H1 (cell line): ENCODE results near the gene DNAAF5. TPM values are rescaled to one million over a fixed set of nuclear protein-coding genes. Genes with fewer than 3 reads are reported as not detected.

Source experiments
- CTCF ChIA-PET: fragments of 300-600 bp; sonication (Branson Sonifier 250); formaldehyde crosslinking; loops from one replicate; lab custom pipeline; 2021; ENCODE audit not compliant: partially characterized antibody; lab: Charles Lee
- POLR2A ChIA-PET: fragments of 300-600 bp; sonication (Branson Sonifier 250); formaldehyde crosslinking; loops from one replicate; lab custom pipeline; 2021; ENCODE audit warnings: inconsistent platforms; ENCODE audit not compliant: partially characterized antibody; lab: Charles Lee
- DNase-seq, 2 experiments: peaks; one replicate each; pipeline versions ENCODE4 v3.0.0 to v3.0.0-alpha.2; 2010 to 2022; ENCODE audit warnings: low spot score in 2 of 2, low read depth in 1 of 2, mixed read lengths in 1 of 2
- FAIRE-seq: peaks from 2 replicates; lab custom pipeline; 2011; peaks lifted over from hg19 to GRCh38; lab: Jason Lieb, UNC
- H2AFZ ChIP-seq: 2 replicates; pipeline ENCODE4 v1.8.1; 2012; ENCODE audit warnings: low read length, inconsistent platforms
- H2AK5ac ChIP-seq: 2 replicates; pipeline ENCODE4 v1.6.1; 2013; ENCODE audit warnings: low read depth, low read length
- H2BK120ac ChIP-seq: replicated peaks from 2 replicates; pipeline ENCODE3; 2013; ENCODE audit warnings: low read depth, low read length, inconsistent platforms
- H2BK12ac ChIP-seq: 2 replicates; pipeline ENCODE4 v1.6.1; 2013; ENCODE audit warnings: low read depth, low read length
- H2BK15ac ChIP-seq: 2 replicates; pipeline ENCODE4 v1.6.1; 2013; ENCODE audit warnings: low read length
- H2BK20ac ChIP-seq: 2 replicates; pipeline ENCODE4 v1.6.1; 2013; ENCODE audit warnings: low read length
- H2BK5ac ChIP-seq: 2 replicates; pipeline ENCODE4 v1.6.1; 2013; ENCODE audit warnings: low read depth, low read length
- H3K14ac ChIP-seq: 2 replicates; pipeline ENCODE4 v1.6.1; 2013; ENCODE audit warnings: inconsistent platforms; ENCODE audit not compliant: insufficient read length
- H3K18ac ChIP-seq: 2 replicates; pipeline ENCODE4 v1.6.1; 2013; ENCODE audit warnings: low read length; ENCODE audit errors: extremely low read depth
- H3K23ac ChIP-seq: 2 replicates; pipeline ENCODE4 v1.6.1; 2013; ENCODE audit warnings: inconsistent platforms; ENCODE audit not compliant: insufficient read length
- H3K23me2 ChIP-seq: 2 replicates; pipeline ENCODE4 v1.6.1; 2013; ENCODE audit warnings: low read depth, low read length
- H3K27ac ChIP-seq: 2 replicates; pipeline ENCODE4 v1.6.1; 2011; ENCODE audit warnings: low read depth, low read length, inconsistent platforms
- H3K27me3 ChIP-seq, 4 experiments: replicated peaks in 1 of 4; 1 replicate in 1 of 4; 2 replicates in 3 of 4; pipeline versions ENCODE4 v1.6.1 to v1.8.1; 2011 to 2013; ENCODE audit warnings: low read length in 3 of 4, mild to moderate bottlenecking in 3 of 4, inconsistent platforms in 2 of 4, mixed read lengths in 2 of 4, moderate library complexity in 1 of 4; ENCODE audit not compliant: control insufficient read depth in 3 of 4, insufficient read depth in 3 of 4; ENCODE audit errors: extremely low read depth in 1 of 4
- H3K36me3 ChIP-seq, 4 experiments: 2 replicates each; pipeline versions ENCODE4 v1.6.1 to v1.8.1; 2011 to 2013; ENCODE audit warnings: mild to moderate bottlenecking in 4 of 4, low read length in 3 of 4, moderate library complexity in 2 of 4, control low read depth in 1 of 4, inconsistent platforms in 1 of 4; ENCODE audit not compliant: insufficient read depth in 4 of 4, control insufficient read depth in 2 of 4
- H3K4ac ChIP-seq: replicated peaks from 2 replicates; pipeline ENCODE3; 2013; ENCODE audit warnings: low read length, low read depth, mixed read lengths, inconsistent platforms; ENCODE audit not compliant: insufficient read length
- H3K4me1 ChIP-seq, 4 experiments: replicated peaks in 1 of 4; 1 replicate in 1 of 4; 2 replicates in 3 of 4; pipeline versions ENCODE4 v1.6.1 to v1.8.1; 2011 to 2013; ENCODE audit warnings: low read length in 3 of 4, inconsistent platforms in 2 of 4, mixed read lengths in 1 of 4; ENCODE audit not compliant: insufficient read depth in 4 of 4, control insufficient read depth in 3 of 4
- H3K4me2 ChIP-seq, 2 experiments: 2 replicates each; pipeline versions ENCODE4 v1.6.1 to v1.8.1; 2011 to 2013; ENCODE audit warnings: low read depth in 2 of 2, low read length in 2 of 2, control low read depth in 1 of 2, inconsistent platforms in 1 of 2, mild to moderate bottlenecking in 1 of 2; ENCODE audit not compliant: insufficient read depth in 1 of 2
- H3K4me3 ChIP-seq, 4 experiments: fragments of 200-600, 300-600 bp in 1 of 4; sonication (generic), shearing (Covaris generic), sonication (Bioruptor Twin) in 1 of 4; 2 replicates each; pipeline versions ENCODE4 v1.5.1 to v1.8.1; 2011 to 2016; ENCODE audit warnings: low read length in 4 of 4, low read depth in 3 of 4, control low read depth in 2 of 4, inconsistent platforms in 2 of 4, mild to moderate bottlenecking in 2 of 4, mixed read lengths in 1 of 4, moderate library complexity in 1 of 4; ENCODE audit not compliant: insufficient read depth in 2 of 4; ENCODE audit errors: extremely low read depth in 1 of 4
- H3K56ac ChIP-seq: replicated peaks from 2 replicates; pipeline ENCODE3; 2013; ENCODE audit warnings: low read depth, mild to moderate bottlenecking, mixed read lengths, low read length, inconsistent platforms; ENCODE audit not compliant: insufficient read length
- H3K79me1 ChIP-seq: 2 replicates; pipeline ENCODE4 v1.6.1; 2013; ENCODE audit warnings: low read depth, low read length, control low read depth
- H3K79me2 ChIP-seq, 2 experiments: 2 replicates each; pipeline versions ENCODE4 v1.6.1 to v1.8.1; 2012 to 2013; ENCODE audit warnings: low read length in 2 of 2, mild to moderate bottlenecking in 2 of 2, inconsistent platforms in 1 of 2; ENCODE audit not compliant: insufficient read depth in 2 of 2, control insufficient read depth in 1 of 2
- H3K9ac ChIP-seq, 4 experiments: replicated peaks in 1 of 4; 1 replicate in 1 of 4; 2 replicates in 3 of 4; pipeline versions ENCODE4 v1.6.1 to v1.8.1; 2011 to 2013; ENCODE audit warnings: low read depth in 3 of 4, low read length in 3 of 4, control low read depth in 2 of 4, mild to moderate bottlenecking in 2 of 4, moderate library complexity in 2 of 4, inconsistent platforms in 1 of 4; ENCODE audit errors: extremely low read depth in 1 of 4
- H3K9me3 ChIP-seq, 2 experiments: 2 replicates each; pipeline versions ENCODE4 v1.6.1 to v1.8.1; 2012 to 2013; ENCODE audit warnings: mild to moderate bottlenecking in 2 of 2, moderate library complexity in 2 of 2, control low read depth in 1 of 2, inconsistent platforms in 1 of 2, low read depth in 1 of 2, low read length in 1 of 2, mixed read lengths in 1 of 2; ENCODE audit not compliant: insufficient read depth in 2 of 2
- H4K20me1 ChIP-seq, 2 experiments: replicated peaks in 1 of 2; 2 replicates each; pipeline versions ENCODE3 to v1.8.1; 2011 to 2013; ENCODE audit warnings: inconsistent platforms in 2 of 2, low read length in 2 of 2, mild to moderate bottlenecking in 1 of 2; ENCODE audit not compliant: insufficient read depth in 2 of 2, control insufficient read depth in 1 of 2
- H4K5ac ChIP-seq: 2 replicates; pipeline ENCODE4 v1.6.1; 2013; ENCODE audit warnings: low read length, low read depth, mixed read lengths, inconsistent platforms; ENCODE audit not compliant: insufficient read length
- H4K8ac ChIP-seq: 2 replicates; pipeline ENCODE4 v1.8.0; 2013; ENCODE audit warnings: mild to moderate bottlenecking, moderate library complexity, low read length, inconsistent platforms; ENCODE audit not compliant: insufficient read depth; ENCODE audit errors: extremely low read depth
- H4K91ac ChIP-seq: replicated peaks from 2 replicates; pipeline ENCODE3; 2013; ENCODE audit warnings: low read length, mixed read lengths, inconsistent platforms; ENCODE audit not compliant: insufficient read length
- BACH1 ChIP-seq: IDR thresholded peaks from 2 replicates; pipeline ENCODE4 v1.6.1; 2012; ENCODE audit warnings: low read length, improper control_type of control experiment
- BRCA1 ChIP-seq: IDR thresholded peaks from 2 replicates; pipeline ENCODE4 v1.6.1; 2012; ENCODE audit warnings: low read depth, low read length, improper control_type of control experiment
- CBX8 ChIP-seq: fragments of 300-800, 300-1000 bp; sonication (generic); IDR thresholded peaks from 2 replicates; pipeline ENCODE4 v1.7.1; 2016; ENCODE audit warnings: low read depth, low read length, borderline replicate concordance
- CHD1 ChIP-seq: IDR thresholded peaks from 2 replicates; pipeline ENCODE4 v1.6.1; 2012; ENCODE audit warnings: low read depth, low read length, improper control_type of control experiment
- FOSL1 ChIP-seq: IDR thresholded peaks from 2 replicates; pipeline ENCODE4 v1.6.1; 2011; ENCODE audit warnings: mild to moderate bottlenecking, low read depth, low read length, moderate library complexity; ENCODE audit not compliant: insufficient read depth
- MAFK ChIP-seq: IDR thresholded peaks from 2 replicates; pipeline ENCODE4 v1.6.1; 2012; ENCODE audit warnings: low read depth, mild to moderate bottlenecking, improper control_type of control experiment, low read length
- PHF8 ChIP-seq: fragments of 200-600 bp; sonication (generic); conservative IDR thresholded peaks from 2 replicates; pipeline ENCODE4 v1.7.1; 2012; ENCODE audit warnings: low read depth, mild to moderate bottlenecking, inconsistent platforms, low read length, moderate library complexity
- SIN3A ChIP-seq, 2 experiments: IDR thresholded peaks in 1 of 2; conservative IDR thresholded peaks in 1 of 2; 2 replicates each; pipeline ENCODE4 v1.6.1; 2011 to 2012; ENCODE audit warnings: low read length in 2 of 2, improper control_type of control experiment in 1 of 2, low read depth in 1 of 2, mild to moderate bottlenecking in 1 of 2
- SIRT6 ChIP-seq: IDR thresholded peaks from one replicate; pipeline ENCODE4 v1.7.1; 2012; ENCODE audit warnings: low read length, inconsistent platforms
- YY1 ChIP-seq: IDR thresholded peaks from 2 replicates; pipeline ENCODE4 v1.6.1; 2011; ENCODE audit warnings: low read depth, mild to moderate bottlenecking, low read length
- ZNF274 ChIP-seq: IDR thresholded peaks from 2 replicates; pipeline ENCODE4 v1.7.0; 2012; ENCODE audit warnings: low read length, borderline replicate concordance; ENCODE audit errors: extremely low read depth
- WGBS, 2 experiments: shearing (Covaris generic) in 1 of 2; methylation state at CpG; one replicate each; pipeline versions ENCODE4 v1.1.6 to v1.1.7; 2013 to 2015; ENCODE audit warnings: low lambda C conversion rate in 2 of 2, mixed read lengths in 2 of 2, inconsistent platforms in 1 of 2, low coverage in 1 of 2, missing lambda C conversion rate in 1 of 2; ENCODE audit not compliant: insufficient replicate concordance in 2 of 2, insufficient coverage in 1 of 2, insufficient read length in 1 of 2; ENCODE audit errors: extremely low coverage in 1 of 2, missing lambda C conversion rate in 1 of 2; 5-methylcytosine and 5-hydroxymethylcytosine counted together
- polyA plus RNA-seq, 7 experiments: library from polyadenylated mRNA; depleted of rRNA in 3 of 7; stranded (reverse) in 5 of 7; unstranded in 2 of 7; fragments of >200 nt in 5 of 7; fragments of 200-250 nt in 2 of 7; gene quantifications; 1 replicate in 5 of 7; 2 replicates in 1 of 7; 4 replicates in 1 of 7; pipeline versions ENCODE4 v1.2.1 to v1.2.3, GENCODE V29; 2011 to 2013; ENCODE audit warnings: missing spikeins in 2 of 7, mixed read lengths in 2 of 7
- total RNA-seq: library from RNA; stranded (reverse); fragmentation: NEBNext Ultra II Directional; extraction: Animal tissue kit (Norgen Biotek cat#: 25700); gene quantifications from 2 replicates; pipeline ENCODE4 v1.2.1, GENCODE V29; 2021

DNAAF5 gene
- total and polyA plus RNA-seq, 2 of the 8 experiments (the other 6 are each of a cell fraction or from before 2014, with no cell fraction given) = 55.1 to 95.9 TPM

DNA sequence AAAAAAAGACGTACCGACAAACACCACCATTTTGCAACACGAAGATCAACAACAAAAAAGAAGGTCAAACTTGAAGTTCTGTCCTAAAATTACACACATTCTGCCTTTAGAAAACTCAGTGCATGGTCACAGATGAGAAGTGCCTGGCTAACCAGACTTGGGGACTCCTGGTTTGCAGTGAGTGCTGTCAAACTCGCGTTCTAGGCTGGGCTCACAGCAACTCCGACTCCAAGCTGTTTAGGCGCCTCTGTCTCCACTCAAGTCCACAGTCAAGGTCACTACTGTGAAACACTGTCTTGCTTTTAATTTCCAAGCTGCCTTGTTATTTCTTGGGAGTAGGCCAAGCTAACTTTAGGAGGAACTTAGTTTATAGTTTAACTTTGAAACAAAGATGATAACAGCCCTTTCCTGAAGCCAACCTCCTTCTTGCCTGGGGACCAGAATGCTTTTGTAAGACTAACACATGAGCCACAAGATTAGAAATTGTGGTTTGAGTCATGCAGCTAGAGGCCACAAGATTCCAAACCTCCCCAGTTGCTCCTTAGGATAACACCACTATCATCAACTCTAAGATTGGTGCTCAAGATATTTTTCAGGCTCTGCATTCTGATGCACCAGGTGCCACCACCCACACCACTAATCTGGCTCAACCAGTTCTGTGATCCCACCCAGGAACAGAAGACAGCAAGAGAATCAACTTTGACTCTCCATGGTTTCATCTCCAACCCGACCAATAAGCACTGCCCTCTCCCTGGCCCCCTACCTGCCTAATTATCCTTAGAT lies 1.1 kb upstream of the DNAAF5 start:
- DNase-seq = no peak
- Histone ChIP-seq H3K23ac (no peak overlapping the region), H2BK12ac (0 out of 2 replicates have a peak overlapping the region, but pooled peaks have one; percentile 27), H3K4me1 (peaks cover 0 to 12% (median 5%) of the 10 kb centered on the region in 4 experiments; a peak in 5 of 7 replicates), H2BK5ac (no peak overlapping the region), H3K27me3 (no peaks in the 10 kb centered on the region), H3K36me3 (peaks cover 0 to 43% (median 17%) of the 10 kb centered on the region in 4 experiments; a peak in 7 of 8 replicates), H3K79me1 (peaks cover 19% of the 10 kb centered on the region), H3K56ac (no peak overlapping the region), H3K18ac (no peak overlapping the region; the same call in 1 of the 2 replicates), H4K8ac (no peak overlapping the region), H2BK120ac (no peak overlapping the region), H2AK5ac (0 out of 2 replicates have a peak overlapping the region, but pooled peaks have one; percentile 61), H3K4ac (peak overlapping the region; percentile 4), H3K14ac (no peak overlapping the region), H4K20me1 (peaks cover 2% of the 10 kb centered on the region in 2 experiments), H4K5ac (no peak overlapping the region), H2BK20ac (no peak overlapping the region), H3K9me3 (peaks cover 25 to 31% of the 10 kb centered on the region in 2 experiments), H3K27ac (no peak overlapping the region), H3K23me2 (peaks cover 3% of the 10 kb centered on the region; the same call in 1 of the 2 replicates), H3K9ac (no peak overlapping the region), H3K4me3 (peak overlapping the region in 2 of 4 experiments; percentile 57 to 74; a peak in 4 of 8 replicates), H3K79me2 (peaks cover 10 to 67% of the 10 kb centered on the region in 2 experiments), H2AFZ (no peak overlapping the region), H4K91ac (peak overlapping the region; percentile 63), H3K4me2 (peak overlapping the region; percentile 64 to 84), H2BK15ac (peak overlapping the region; percentile 46; the same call in 1 of the 2 replicates)
- FAIRE-seq = no peak
- CTCF ChIA-PET = interaction anchor here (0.7 to 1.9 kb wide), 2 partner anchors 8 to 394 kb away, joined by 3 to 4 read pairs; no protein-coding TSS in a partner anchor
- 95% methylated on average over 7 of the region's 8 CpGs; no CpG with 5 or more reads in 1 of the 2 experiments for WGBS, 2 experiments
- POLR2A ChIA-PET = interaction anchor here (1.1 to 1.6 kb wide), 2 partner anchors 11 to 18 kb away, joined by 3 to 4 read pairs; no protein-coding TSS in a partner anchor
- TF ChIP-seq BRCA1 (no peak), SIRT6 (no peak), ZNF274 (no peak), BACH1 (no peak), PHF8 (no peak), YY1 (no peak), CBX8 (no peak), FOSL1 (no peak), MAFK (no peak), SIN3A (conservative IDR thresholded peaks at IDR 0.05 in 1 of 2, IDR thresholded peaks at IDR 0.05 in 1 of 2; ENCODE audit: low read depth in 1 of 2, low read length in 2 of 2) (no peak), CHD1 (no peak)
